Measurements from ENCODE around the gene CFAP69.

Gene CFAP69

DNA sequence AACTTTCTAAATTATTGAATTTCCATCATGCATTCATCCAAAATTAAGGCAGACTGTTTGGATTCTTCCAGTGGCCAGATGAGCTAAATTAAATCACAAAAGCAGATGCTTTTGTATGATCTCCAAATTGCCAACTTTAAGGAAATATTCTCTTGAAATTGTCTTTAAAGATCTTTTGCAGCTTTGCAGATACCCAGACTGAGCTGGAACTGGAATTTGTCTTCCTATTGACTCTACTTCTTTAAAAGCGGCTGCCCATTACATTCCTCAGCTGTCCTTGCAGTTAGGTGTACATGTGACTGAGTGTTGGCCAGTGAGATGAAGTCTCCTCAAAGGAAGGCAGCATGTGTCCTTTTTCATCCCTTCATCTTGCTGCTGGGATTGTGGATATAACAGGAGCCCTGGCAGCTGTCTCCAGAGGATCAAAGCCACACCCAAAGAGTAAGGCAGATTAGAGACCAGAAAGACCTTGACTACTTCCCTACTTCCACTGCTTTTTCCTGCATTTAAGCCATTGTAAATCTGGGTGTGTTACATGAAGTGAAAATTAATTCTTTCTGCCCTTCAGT lies 8.2 kb upstream of the CFAP69 start:
- TF ChIP-seq SIN3A (IDR thresholded peaks at IDR 0.05; ENCODE audit: borderline replicate concordance, insufficient read depth, low read length) (no peak), POLR2AphosphoS5 (IDR thresholded peaks at IDR 0.05; ENCODE audit: low read depth, low read length) (no peak), TAF1 (IDR thresholded peaks at IDR 0.05; ENCODE audit: borderline replicate concordance, insufficient read depth, low read length) (no peak), FOXP2 (optimal IDR thresholded peaks at IDR 0.05; ENCODE audit: borderline replicate concordance, extremely low read depth, extremely low read length, insufficient read depth) (no peak)
- TF ChIP-seq, protein P1, sequence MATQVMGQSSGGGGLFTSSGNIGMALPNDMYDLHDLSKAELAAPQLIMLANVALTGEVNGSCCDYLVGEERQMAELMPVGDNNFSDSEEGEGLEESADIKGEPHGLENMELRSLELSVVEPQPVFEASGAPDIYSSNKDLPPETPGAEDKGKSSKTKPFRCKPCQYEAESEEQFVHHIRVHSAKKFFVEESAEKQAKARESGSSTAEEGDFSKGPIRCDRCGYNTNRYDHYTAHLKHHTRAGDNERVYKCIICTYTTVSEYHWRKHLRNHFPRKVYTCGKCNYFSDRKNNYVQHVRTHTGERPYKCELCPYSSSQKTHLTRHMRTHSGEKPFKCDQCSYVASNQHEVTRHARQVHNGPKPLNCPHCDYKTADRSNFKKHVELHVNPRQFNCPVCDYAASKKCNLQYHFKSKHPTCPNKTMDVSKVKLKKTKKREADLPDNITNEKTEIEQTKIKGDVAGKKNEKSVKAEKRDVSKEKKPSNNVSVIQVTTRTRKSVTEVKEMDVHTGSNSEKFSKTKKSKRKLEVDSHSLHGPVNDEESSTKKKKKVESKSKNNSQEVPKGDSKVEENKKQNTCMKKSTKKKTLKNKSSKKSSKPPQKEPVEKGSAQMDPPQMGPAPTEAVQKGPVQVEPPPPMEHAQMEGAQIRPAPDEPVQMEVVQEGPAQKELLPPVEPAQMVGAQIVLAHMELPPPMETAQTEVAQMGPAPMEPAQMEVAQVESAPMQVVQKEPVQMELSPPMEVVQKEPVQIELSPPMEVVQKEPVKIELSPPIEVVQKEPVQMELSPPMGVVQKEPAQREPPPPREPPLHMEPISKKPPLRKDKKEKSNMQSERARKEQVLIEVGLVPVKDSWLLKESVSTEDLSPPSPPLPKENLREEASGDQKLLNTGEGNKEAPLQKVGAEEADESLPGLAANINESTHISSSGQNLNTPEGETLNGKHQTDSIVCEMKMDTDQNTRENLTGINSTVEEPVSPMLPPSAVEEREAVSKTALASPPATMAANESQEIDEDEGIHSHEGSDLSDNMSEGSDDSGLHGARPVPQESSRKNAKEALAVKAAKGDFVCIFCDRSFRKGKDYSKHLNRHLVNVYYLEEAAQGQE (IDR thresholded peaks at IDR 0.05; ENCODE audit: insufficient read depth in 1 of 2, low read depth in 2 of 2, low read length in 2 of 2), result no peak

GRCh38 chr7:90238022-90238421 lies 7.0 kb upstream of the CFAP69 start:
- no peak for TF ChIP-seq FOXP2 (optimal IDR thresholded peaks at IDR 0.05; ENCODE audit: borderline replicate concordance, extremely low read depth, extremely low read length, insufficient read depth)
- TF ChIP-seq SIN3A (IDR thresholded peaks at IDR 0.05; ENCODE audit: borderline replicate concordance, insufficient read depth, low read length), result no peak
- TF ChIP-seq TAF1 (IDR thresholded peaks at IDR 0.05; ENCODE audit: borderline replicate concordance, insufficient read depth, low read length), result no peak
- TF ChIP-seq, protein P1 (IDR thresholded peaks at IDR 0.05; ENCODE audit: insufficient read depth in 1 of 2, low read depth in 2 of 2, low read length in 2 of 2), result no peak
- TF ChIP-seq POLR2AphosphoS5 (IDR thresholded peaks at IDR 0.05; ENCODE audit: low read depth, low read length), result no peak

GRCh38 chr7:90238583-90238982 lies 6.4 kb upstream of the CFAP69 start:
- TF ChIP-seq FOXP2 (optimal IDR thresholded peaks at IDR 0.05; ENCODE audit: borderline replicate concordance, extremely low read depth, extremely low read length, insufficient read depth) (no peak), SIN3A (IDR thresholded peaks at IDR 0.05; ENCODE audit: borderline replicate concordance, insufficient read depth, low read length) (no peak), TAF1 (IDR thresholded peaks at IDR 0.05; ENCODE audit: borderline replicate concordance, insufficient read depth, low read length) (no peak), POLR2AphosphoS5 (IDR thresholded peaks at IDR 0.05; ENCODE audit: low read depth, low read length) (no peak)
- TF ChIP-seq, protein P1 (IDR thresholded peaks at IDR 0.05; ENCODE audit: insufficient read depth in 1 of 2, low read depth in 2 of 2, low read length in 2 of 2), result no peak

DNA sequence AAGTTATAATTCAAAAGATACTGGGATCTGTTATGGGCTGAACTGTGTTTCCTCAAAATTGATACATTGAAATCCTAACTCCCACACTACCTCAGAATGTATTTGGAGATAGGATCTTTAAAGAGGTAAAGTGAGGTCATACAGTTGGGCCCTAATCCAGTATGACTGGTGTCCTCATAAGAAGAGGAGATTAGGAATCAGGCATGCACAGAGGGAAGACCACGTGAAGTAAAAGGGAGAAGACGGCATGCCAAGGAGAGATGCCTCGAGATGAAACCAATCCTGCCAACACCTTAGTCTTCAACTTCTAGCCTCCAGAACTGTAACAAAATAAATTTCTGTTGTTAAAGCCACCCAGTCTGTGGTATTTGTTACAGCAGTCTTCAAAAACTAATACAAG lies 5.9 kb upstream of the CFAP69 start:
- TF ChIP-seq, protein P1 (IDR thresholded peaks at IDR 0.05; ENCODE audit: insufficient read depth in 1 of 2, low read depth in 2 of 2, low read length in 2 of 2), result no peak
- no peak for TF ChIP-seq POLR2AphosphoS5 (IDR thresholded peaks at IDR 0.05; ENCODE audit: low read depth, low read length)
- TF ChIP-seq TAF1 (IDR thresholded peaks at IDR 0.05; ENCODE audit: borderline replicate concordance, insufficient read depth, low read length), result no peak
- TF ChIP-seq FOXP2 (optimal IDR thresholded peaks at IDR 0.05; ENCODE audit: borderline replicate concordance, extremely low read depth, extremely low read length, insufficient read depth), result no peak
- TF ChIP-seq SIN3A (IDR thresholded peaks at IDR 0.05; ENCODE audit: borderline replicate concordance, insufficient read depth, low read length), result no peak
